Fibroblast of skin of right quadriceps (primary cell): ENCODE data around the gene RNF187.

Source experiments
- DNase-seq: peaks from one replicate; pipeline ENCODE4 v3.0.0-alpha.2; 2013

Gene RNF187

DNA sequence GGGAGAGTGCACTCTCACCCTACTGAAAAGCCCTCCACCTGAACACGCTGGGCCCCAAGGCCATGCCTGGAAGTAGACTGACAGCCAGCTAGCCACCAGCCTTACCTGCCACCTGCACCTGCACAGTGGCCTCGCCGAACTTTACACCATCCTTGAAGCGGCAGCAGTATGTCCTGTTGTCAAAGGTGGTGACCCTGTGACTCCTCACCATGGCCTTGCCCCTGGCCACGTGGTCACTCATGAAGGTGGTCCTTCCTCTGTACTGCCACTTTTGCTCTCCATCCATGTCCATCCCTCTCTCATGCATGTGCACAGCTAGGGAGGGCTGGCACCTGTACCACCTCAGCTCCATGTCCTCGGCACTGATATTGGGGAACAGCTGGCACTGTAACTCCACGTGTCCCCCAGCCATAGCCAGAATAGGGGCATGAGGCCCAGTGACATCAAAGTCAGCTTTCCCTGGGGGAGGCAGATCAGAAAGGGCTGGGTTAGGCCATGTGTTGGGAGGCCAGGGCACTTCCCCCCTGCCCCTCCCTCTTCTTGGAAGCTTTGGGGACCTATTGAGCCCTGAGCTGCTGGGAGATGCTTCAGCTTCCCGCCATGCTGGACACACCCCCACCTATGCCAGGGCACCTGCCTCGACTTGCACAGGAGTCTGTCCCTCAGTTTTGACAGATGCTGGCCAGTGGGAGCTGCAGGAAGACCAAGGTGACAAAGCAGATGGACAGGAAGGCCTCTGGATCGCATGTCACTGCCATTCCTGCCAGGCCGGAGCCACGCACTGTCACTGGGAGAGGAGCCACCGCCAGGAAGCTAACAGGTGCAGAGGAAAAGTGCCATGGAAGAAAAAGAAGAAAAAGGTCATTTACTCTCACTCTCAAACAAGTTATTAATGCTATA, 24.6 kb downstream of the RNF187 start:
- DNase-seq, result no peak

GRCh38 chr1:228512781-228513198, 25.6 kb downstream of the RNF187 start:
- DNase-seq, result no peak

DNA sequence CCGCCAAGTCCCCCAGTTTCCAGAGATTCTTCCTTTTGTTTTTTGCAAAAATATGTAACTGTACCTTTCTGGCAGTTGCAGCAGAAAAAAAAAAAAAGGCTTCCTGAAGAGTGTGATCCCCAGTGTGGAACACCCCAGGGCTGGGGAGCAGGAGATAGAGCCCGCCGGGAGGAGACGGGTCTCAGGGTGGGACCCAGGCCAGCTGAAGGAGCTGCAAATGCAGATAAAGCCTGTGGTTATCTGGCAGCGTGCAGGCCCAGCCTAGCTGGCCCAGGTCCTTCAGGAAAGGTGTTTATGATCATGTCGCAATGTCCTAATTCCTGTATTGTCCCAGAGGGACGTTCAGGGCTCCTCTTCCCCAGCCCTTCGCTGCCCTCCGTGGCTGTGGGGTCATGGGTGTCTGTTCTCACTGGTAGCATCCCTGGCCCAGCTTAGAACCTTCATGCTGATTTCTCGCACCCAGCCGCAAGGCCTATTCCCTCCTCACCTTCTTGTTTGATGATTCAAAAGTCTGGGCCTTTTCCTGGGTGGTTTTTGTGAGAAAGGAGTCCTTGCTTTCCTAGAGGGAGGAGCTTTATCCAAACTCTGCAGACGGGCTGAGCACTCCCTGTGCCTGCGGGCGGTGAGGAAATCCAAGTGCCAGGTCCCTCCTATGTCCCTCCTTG, 26.2 kb downstream of the RNF187 start:
- no peak for DNase-seq

DNA sequence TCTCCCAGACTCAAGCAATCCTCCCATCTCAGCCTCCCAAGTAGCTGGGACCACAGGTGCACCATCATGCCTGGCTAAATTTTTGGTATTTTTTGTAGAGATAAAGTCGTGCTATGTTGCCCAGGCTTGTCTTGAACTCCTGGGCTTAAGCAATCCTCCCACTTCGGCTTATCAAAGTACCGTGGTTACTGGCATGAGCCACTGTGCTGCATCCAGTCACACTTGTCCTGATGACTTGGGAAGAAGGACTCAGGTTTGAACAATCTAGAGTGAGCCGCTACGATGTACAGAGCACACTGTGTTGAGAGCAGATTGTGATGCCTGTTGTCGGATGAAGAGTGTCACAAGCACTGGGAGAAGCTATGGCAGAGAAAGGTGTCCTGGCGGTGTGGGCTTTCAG, 27.2 kb downstream of the RNF187 start:
- no peak for DNase-seq

DNA sequence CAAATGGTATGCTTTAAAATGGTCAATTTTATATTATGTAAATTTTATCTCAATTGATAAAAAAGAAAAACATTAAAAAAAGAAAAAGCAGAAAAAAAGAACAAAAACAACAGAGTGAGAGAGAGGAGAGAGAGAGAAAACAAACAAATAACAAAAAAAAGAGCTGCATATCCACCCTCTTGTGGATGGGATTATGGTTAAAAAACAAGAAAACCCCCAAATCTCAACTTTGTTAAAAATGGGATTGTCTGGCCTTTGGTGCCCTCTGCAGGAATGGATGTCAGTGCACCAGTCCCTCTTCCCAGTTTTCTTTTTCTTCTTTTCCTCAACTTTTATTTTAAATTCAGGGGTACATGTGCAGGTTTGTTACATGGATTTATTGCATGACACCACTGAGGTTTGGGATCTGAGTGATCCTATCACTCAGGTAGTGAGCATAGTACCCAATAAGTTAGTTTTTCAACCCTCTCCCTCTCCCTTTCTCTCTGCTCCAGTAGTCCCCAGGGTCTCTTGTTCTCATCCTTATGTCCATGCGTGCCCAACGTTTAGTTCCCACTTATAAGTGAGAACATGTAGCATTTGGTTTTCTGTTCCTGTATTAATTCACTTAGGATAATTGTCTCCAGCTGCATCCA, 28.1 kb downstream of the RNF187 start:
- peak; percentile 35 for DNase-seq

GRCh38 chr1:228517655-228518054, 30.5 kb downstream of the RNF187 start:
- DNase-seq, result no peak

GRCh38 chr1:228527596-228527995, 40.4 kb downstream of the RNF187 start:
- DNase-seq, result no peak

DNA sequence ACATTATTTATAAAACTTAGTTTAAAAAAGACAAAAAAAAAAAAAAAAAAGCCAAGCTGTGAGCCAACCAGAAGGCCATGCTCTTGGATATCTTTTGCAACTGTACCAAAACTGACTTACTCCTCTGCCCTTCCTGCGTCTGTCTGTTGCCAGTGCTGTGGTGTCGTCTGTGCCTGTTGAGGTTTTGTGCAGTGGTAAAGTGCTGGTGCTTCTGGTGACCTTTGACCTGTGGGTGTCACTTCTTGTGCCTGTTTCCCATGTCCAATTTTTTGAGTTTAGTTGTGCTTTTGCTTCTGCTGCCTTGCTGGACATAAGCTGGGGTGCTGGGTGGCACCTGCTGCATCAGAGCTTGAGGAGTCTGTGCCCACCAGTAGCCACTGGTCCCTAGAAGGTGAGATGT, 41.4 kb downstream of the RNF187 start:
- no peak for DNase-seq

- DNase-seq, result no peak
Measured at GRCh38 chr1:228530086-228530758, 43.0 kb downstream of the RNF187 start.

GRCh38 chr1:228530951-228531731, 44.0 kb downstream of the RNF187 start:
- no peak for DNase-seq

GRCh38 chr1:228538831-228539230, 51.6 kb downstream of the RNF187 start:
- DNase-seq, result no peak

- DNase-seq, result no peak
Measured at GRCh38 chr1:228540161-228540917, 53.2 kb downstream of the RNF187 start.

DNA sequence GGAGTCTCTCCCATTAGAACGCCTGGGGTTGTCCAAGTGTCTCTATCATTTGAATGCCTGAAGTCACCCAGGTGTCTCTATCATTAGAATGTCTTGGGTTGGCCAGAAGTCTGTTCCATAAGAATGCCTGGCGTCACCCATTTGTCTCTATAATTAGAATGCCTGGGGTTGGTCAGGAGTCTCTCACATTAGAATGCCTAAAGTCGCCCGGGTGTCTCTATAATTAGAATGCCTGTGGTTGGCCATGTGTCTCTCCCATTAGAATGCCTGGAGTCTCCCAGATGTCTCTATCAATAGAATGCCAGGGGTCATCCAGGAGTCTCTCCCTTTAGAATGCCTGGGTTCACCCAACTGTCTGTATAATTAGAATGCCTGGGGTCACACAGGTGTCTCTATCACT, 54.5 kb downstream of the RNF187 start:
- no peak for DNase-seq

GRCh38 chr1:228542376-228542775, 55.2 kb downstream of the RNF187 start:
- no peak for DNase-seq

DNA sequence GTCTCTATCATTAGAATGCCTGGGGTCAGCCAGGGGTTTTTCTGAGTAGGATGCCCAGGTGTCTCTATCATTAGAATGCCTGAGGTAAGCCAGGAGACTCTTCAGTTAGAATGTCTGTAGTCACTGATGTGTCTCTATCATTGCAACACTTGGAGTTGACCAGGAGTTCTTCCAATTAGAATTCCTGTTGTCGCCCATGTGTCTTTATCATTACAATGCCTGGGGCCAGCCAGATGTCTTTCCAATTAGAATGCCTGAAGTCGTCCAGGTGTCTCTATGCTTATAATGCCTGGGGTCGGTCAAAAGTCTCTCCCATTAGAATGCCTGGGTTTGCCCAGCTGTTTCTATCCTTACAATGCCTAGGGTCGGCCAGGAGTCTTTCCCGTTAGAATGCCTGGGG, 55.8 kb downstream of the RNF187 start:
- DNase-seq, result no peak

GRCh38 chr1:228543396-228543795, 56.2 kb downstream of the RNF187 start:
- no peak for DNase-seq

DNA sequence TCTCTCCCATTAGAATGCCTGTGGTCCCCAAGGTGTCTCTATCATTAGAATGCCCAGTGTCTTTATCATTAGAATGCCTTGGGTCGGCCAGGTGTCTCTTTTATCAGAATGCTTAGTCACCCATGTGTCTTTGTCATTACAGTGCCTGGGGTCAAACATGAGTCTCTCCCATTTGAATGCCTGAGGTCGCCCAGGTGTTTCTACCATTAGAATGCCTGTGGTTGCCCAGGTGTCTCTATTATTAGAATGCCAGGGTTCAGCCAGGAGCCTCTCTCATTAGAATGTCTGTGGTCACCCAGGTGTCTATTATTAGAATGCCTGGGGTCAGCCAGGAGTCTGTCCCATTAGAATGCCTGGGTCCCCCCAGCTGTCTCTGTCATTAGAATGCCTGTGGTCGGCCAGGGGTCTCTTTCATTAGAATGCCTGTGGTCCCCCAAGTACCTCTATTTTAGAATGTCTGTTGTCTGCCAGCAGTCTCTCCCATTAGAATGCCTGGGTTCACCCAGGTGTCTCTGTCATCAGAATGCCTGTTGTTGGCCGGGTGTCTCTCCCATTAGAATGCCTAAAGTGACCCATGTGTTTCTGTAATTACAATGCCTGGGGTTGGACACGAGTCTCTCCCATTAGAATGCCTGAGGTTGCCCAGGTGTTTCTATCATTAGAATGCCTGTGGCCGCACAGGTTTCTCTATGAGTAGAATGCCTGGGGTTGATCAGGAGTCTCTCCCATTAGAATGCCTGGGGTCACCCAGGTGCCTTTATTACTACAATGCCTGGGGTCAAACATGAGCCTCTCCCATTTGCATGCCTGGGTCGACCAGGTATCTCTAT, 57.1 kb downstream of the RNF187 start:
- no peak for DNase-seq

DNA sequence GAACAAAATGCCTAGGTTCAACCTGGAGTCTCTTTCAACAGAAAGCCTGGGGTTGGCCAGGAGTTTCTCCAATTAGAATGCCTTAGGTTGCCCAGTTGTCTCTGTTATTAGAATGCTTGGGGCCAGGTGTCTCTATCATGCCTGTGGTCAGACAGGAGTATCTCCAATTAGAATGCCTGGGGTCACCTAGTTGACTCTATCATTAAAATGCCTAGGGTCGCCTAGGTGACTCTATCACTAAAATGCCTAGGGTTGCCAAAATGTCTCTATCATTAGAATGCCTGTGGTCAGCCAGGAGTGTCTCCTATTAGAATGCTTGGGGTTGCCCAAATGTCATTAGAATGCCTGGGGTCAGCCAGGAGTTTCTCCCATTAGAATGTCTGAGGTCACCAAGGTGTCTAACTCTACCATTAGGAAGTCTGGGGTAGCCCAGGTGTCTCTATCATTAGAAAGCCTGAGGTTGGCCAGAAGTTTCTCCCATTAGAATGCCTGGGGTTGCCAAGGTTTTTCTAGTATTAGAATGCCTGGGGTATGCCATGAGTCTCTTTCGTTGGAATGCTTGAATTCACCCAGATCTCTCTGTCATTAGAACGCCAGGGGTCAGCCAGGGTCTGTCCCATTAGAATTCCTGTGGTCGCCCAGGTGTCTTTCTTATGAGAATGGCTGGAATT, 57.9 kb downstream of the RNF187 start:
- no peak for DNase-seq
